ENCODE data around the gene PHF2. TPM values are rescaled to one million over a fixed set of nuclear protein-coding genes. Genes with fewer than 3 reads are reported as not detected.

The PHF2 gene
- total and polyA plus RNA-seq, 2 of the 4 experiments (the other 2 are of a cell fraction) = 5.9 to 9.5 TPM

DNA sequence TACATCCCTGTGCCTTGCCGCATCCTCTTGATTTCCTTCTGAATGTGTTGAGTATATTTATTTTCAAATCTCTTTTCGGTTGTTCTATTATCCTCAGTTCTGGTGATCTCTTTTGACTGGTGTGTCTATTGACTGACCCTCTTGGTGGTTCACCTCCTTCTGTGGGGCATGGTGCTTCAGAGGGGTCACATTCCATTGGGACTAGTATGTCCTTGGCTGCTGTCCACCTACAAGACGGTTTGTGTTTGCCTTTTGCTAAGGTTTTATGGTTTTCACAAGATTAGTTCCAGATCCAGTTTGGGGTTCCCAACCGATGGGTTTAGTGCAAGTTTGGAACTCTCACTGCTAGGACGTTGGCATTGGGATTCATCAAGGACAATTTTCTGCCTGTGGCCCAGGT is 66.6 kb downstream of the PHF2 start:
- H3K4me2 ChIP-seq (ENCODE audit: low read depth, low read length) = no peak overlapping the region
- DNase-seq (peak; percentile 82), ATAC-seq (ENCODE audit: low read depth) (peak; percentile 83)

More for the DNA sequence above, 66.6 kb downstream of the PHF2 start:
- Histone ChIP-seq H4K20me1 (ENCODE audit: insufficient read depth, low read length) (peaks cover 8% of the 10 kb centered on the region; the same call in 1 of the 2 replicates), H4K5ac (ENCODE audit: low read depth, low read length) (no peak overlapping the region), H3K36me3 (ENCODE audit: control insufficient read depth, insufficient read depth, low read length) (peaks cover 17% of the 10 kb centered on the region), H3K79me1 (ENCODE audit: low read depth in 1 of 2, low read length in 2 of 2) (peaks cover 4 to 11% of the 10 kb centered on the region in 2 experiments; a peak in 2 of 4 replicates), H4K8ac (ENCODE audit: low read depth in 2 of 2, low read length in 2 of 2) (no peak overlapping the region), H3K4me1 (ENCODE audit: control insufficient read depth, insufficient read depth, low read length) (peaks cover 3% of the 10 kb centered on the region; the same call in 1 of the 2 replicates), H2BK20ac (ENCODE audit: low read depth, low read length) (no peak overlapping the region), H3K4ac (ENCODE audit: low read depth, low read length) (no peak overlapping the region), H2AK9ac (replicated peaks; ENCODE audit: low read depth, low read length, poor library complexity) (peak overlapping the region; percentile 67), H3K23ac (ENCODE audit: low read depth, low read length) (no peak overlapping the region), H2AFZ (replicated peaks; ENCODE audit: low read length, poor library complexity) (no peak overlapping the region), H2BK5ac (ENCODE audit: low read depth, low read length, poor library complexity, severe bottlenecking) (no peak overlapping the region), H3K27me3 (ENCODE audit: control insufficient read depth, insufficient read depth, low read length) (no peaks in the 10 kb centered on the region), H2BK120ac (ENCODE audit: low read depth, low read length) (no peak overlapping the region), H3K14ac (replicated peaks; ENCODE audit: low read depth, low read length) (no peak overlapping the region), H3K9me3 (ENCODE audit: control insufficient read depth, insufficient read depth, low read length) (no peaks in the 10 kb centered on the region), H3K56ac (ENCODE audit: extremely low read depth, insufficient read depth, low read length) (no peak overlapping the region), H3K18ac (ENCODE audit: low read depth, low read length) (no peak overlapping the region), H3K9ac (ENCODE audit: low read depth, low read length) (no peak overlapping the region), H3K27ac (ENCODE audit: insufficient read depth, low read length) (no peak overlapping the region), H2BK15ac (ENCODE audit: low read depth, low read length) (no peak overlapping the region), H4K91ac (ENCODE audit: insufficient read depth, low read depth, low read length) (no peak overlapping the region), H3K4me3 (ENCODE audit: insufficient read depth, low read depth, low read length) (no peak overlapping the region), H3K9me1 (ENCODE audit: insufficient read depth, low read length) (peaks cover 10% of the 10 kb centered on the region), H2AK5ac (ENCODE audit: low read depth, low read length) (no peak overlapping the region)
- in situ Hi-C loops (cut with MboI; ENCODE audit: low sequenced_read_pairs) (no loop called here), dilution Hi-C loops (cut with HindIII; ENCODE audit: low sequenced_read_pairs, unreplicated experiment) (no loop called here), intact Hi-C loops (cut with micrococcal nuclease) (no loop called here)
- TF ChIP-seq NFE2L2 (IDR thresholded peaks at IDR 0.05; ENCODE audit: low read depth, low read length) (no peak), RAD21 (IDR thresholded peaks at IDR 0.05; ENCODE audit: low read length) (no peak)
- 80% methylated on average over 2 of the region's 5 CpGs; no CpG with 5 or more reads in 1 of the 2 experiments for WGBS, 2 experiments (ENCODE audit: extremely low coverage in 2 of 2, insufficient read length in 1 of 2)
- ChIA-PET POLR2A (ENCODE audit: unreplicated experiment) (no interaction called here), CTCF (no interaction called here)
- BruUV-seq (replicated peaks) = no TSS peak
